ENCODE results near the gene PPFIBP1.

- TF ChIP-seq, protein P1, sequence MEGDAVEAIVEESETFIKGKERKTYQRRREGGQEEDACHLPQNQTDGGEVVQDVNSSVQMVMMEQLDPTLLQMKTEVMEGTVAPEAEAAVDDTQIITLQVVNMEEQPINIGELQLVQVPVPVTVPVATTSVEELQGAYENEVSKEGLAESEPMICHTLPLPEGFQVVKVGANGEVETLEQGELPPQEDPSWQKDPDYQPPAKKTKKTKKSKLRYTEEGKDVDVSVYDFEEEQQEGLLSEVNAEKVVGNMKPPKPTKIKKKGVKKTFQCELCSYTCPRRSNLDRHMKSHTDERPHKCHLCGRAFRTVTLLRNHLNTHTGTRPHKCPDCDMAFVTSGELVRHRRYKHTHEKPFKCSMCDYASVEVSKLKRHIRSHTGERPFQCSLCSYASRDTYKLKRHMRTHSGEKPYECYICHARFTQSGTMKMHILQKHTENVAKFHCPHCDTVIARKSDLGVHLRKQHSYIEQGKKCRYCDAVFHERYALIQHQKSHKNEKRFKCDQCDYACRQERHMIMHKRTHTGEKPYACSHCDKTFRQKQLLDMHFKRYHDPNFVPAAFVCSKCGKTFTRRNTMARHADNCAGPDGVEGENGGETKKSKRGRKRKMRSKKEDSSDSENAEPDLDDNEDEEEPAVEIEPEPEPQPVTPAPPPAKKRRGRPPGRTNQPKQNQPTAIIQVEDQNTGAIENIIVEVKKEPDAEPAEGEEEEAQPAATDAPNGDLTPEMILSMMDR (IDR thresholded peaks at IDR 0.05 in 8 of 11, conservative IDR thresholded peaks at IDR 0.05 in 3 of 11) = no peak
- no peak for TF ChIP-seq POLR2A (IDR thresholded peaks at IDR 0.05)
Observed at GRCh38 chr12:27672643-27673042, 148.6 kb downstream of the PPFIBP1 start.
